SK-N-SH (cell line): ENCODE measurements around the gene ZFPL1. TPM values are rescaled to one million over a fixed set of nuclear protein-coding genes. Genes with fewer than 3 reads are reported as not detected.

ENCODE experiments used
- CTCF ChIA-PET: fragments of 300-600, 350-600 bp; formaldehyde crosslinking; extraction: SDS; loops from one replicate; lab custom pipeline; 2021; lab: Yijun Ruan, JAX
- POLR2A ChIA-PET: fragments of 350-600 bp; sonication (Branson Sonifier 250); formaldehyde crosslinking; extraction: SDS; loops from one replicate; lab custom pipeline; 2020; ENCODE audit warnings: antibody characterized with exemption, inconsistent platforms; lab: Yijun Ruan, JAX
- DNase-seq: peaks from one replicate; pipeline ENCODE4 v3.0.0; 2012
- H2AFZ ChIP-seq: fragments of 200-600 bp; sonication (generic); 2 replicates; pipeline ENCODE4 v1.8.1; 2016; ENCODE audit warnings: antibody characterized with exemption, mild to moderate bottlenecking, low read depth
- H3F3A ChIP-seq: fragments of 200-600 bp; sonication (generic); replicated peaks from 2 replicates; pipeline ENCODE3; 2016; ENCODE audit warnings: antibody characterized with exemption, mild to moderate bottlenecking; ENCODE audit not compliant: insufficient read depth
- H3K27ac ChIP-seq, 2 experiments: fragments of 200-500 bp in 1 of 2; fragments of 200-600 bp in 1 of 2; sonication (Bioruptor generic) in 1 of 2; sonication (generic), shearing (Covaris generic) in 1 of 2; 2 replicates each; pipeline versions ENCODE4 v1.5.1 to v1.6.1; 2014 to 2016; ENCODE audit warnings: low read depth in 2 of 2, inconsistent platforms in 1 of 2, low read length in 1 of 2, mild to moderate bottlenecking in 1 of 2, mixed read lengths in 1 of 2
- H3K27me3 ChIP-seq: fragments of 200-600 bp; sonication (generic), shearing (Covaris generic); 2 replicates; pipeline ENCODE4 v1.6.1; 2016; ENCODE audit warnings: mixed run types; ENCODE audit not compliant: insufficient read depth
- H3K36me3 ChIP-seq, 2 experiments: fragments of 200-500 bp in 1 of 2; fragments of 200-600 bp in 1 of 2; sonication (Bioruptor generic) in 1 of 2; sonication (generic) in 1 of 2; replicated peaks in 1 of 2; 2 replicates each; pipeline versions ENCODE3 to v1.5.1; 2014 to 2016; ENCODE audit warnings: low read length in 1 of 2, mild to moderate bottlenecking in 1 of 2; ENCODE audit not compliant: insufficient read depth in 2 of 2, control insufficient read depth in 1 of 2
- H3K4me1 ChIP-seq, 2 experiments: fragments of 200-500 bp in 1 of 2; fragments of 200-600 bp in 1 of 2; sonication (Bioruptor generic) in 1 of 2; sonication (generic), shearing (Covaris generic) in 1 of 2; 2 replicates each; pipeline versions ENCODE4 v1.5.1 to v1.6.1; 2014 to 2016; ENCODE audit warnings: low read depth in 1 of 2, low read length in 1 of 2, mixed run types in 1 of 2; ENCODE audit not compliant: insufficient read depth in 2 of 2, control insufficient read depth in 1 of 2
- H3K4me2 ChIP-seq: fragments of 200-600 bp; sonication (generic), shearing (Covaris generic); 2 replicates; pipeline ENCODE4 v1.6.1; 2017; ENCODE audit warnings: mixed run types
- H3K4me3 ChIP-seq, 2 experiments: fragments of 200-500 bp in 1 of 2; fragments of 200-600 bp in 1 of 2; sonication (Bioruptor generic) in 1 of 2; sonication (generic), shearing (Covaris generic) in 1 of 2; 2 replicates each; pipeline versions ENCODE4 v1.5.1 to v1.8.1; 2014 to 2016; ENCODE audit warnings: low read depth in 2 of 2, inconsistent platforms in 1 of 2, low read length in 1 of 2, mild to moderate bottlenecking in 1 of 2, mixed read lengths in 1 of 2, moderate library complexity in 1 of 2
- H3K79me2 ChIP-seq: fragments of 200-600 bp; sonication (generic); 2 replicates; pipeline ENCODE4 v1.8.1; 2017; ENCODE audit warnings: mild to moderate bottlenecking; ENCODE audit not compliant: insufficient read depth
- H3K9ac ChIP-seq: fragments of 200-600 bp; sonication (generic); 2 replicates; pipeline ENCODE4 v1.6.1; 2017; ENCODE audit warnings: mixed run types
- H3K9me2 ChIP-seq: fragments of 200-600 bp; sonication (generic); 2 replicates; pipeline ENCODE4 v1.6.1; 2017; ENCODE audit warnings: mixed run types
- H3K9me3 ChIP-seq: fragments of 200-600 bp; sonication (generic); 2 replicates; pipeline ENCODE4 v1.6.1; 2017; ENCODE audit warnings: mixed run types, mild to moderate bottlenecking, moderate library complexity
- H4K20me1 ChIP-seq: fragments of 200-600 bp; sonication (generic); 2 replicates; pipeline ENCODE4 v1.6.1; 2017; ENCODE audit warnings: mild to moderate bottlenecking, mixed run types; ENCODE audit not compliant: insufficient read depth
- JUND ChIP-seq: IDR thresholded peaks from 2 replicates; pipeline ENCODE4 v1.4.0; 2012
- PBX3 ChIP-seq: IDR thresholded peaks from 2 replicates; pipeline ENCODE4; 2012
- POLR2AphosphoS5 ChIP-seq: IDR thresholded peaks from 2 replicates; pipeline ENCODE4 v1.6.1; 2012; ENCODE audit warnings: low read depth, low read length
- ZBTB33 ChIP-seq: IDR thresholded peaks from 2 replicates; pipeline ENCODE4 v1.4.0; 2012; ENCODE audit warnings: low read depth, borderline replicate concordance
- WGBS: methylation state at CpG from one replicate; pipeline ENCODE4 v1.1.6; 2017; ENCODE audit warnings: low lambda C conversion rate; 5-methylcytosine and 5-hydroxymethylcytosine counted together
- polyA plus RNA-seq, 3 experiments: library from polyadenylated mRNA; depleted of rRNA; stranded (reverse); fragments of >200 nt; gene quantifications; 2 replicates each; pipeline ENCODE4 v1.2.3, GENCODE V29; 2012

Gene ZFPL1
- polyA plus RNA-seq, 1 of the 3 experiments (the other 2 are of a cell fraction): 75.9 TPM

GRCh38 chr11:65126624-65127274 is 42.7 kb downstream of the ZFPL1 start:
- Histone ChIP-seq H4K20me1 (no peaks in the 10 kb centered on the region), H3K79me2 (peaks cover 37% of the 10 kb centered on the region), H3K9ac (no peak overlapping the region), H3K27ac (no peak overlapping the region), H3F3A (peaks cover 10% of the 10 kb centered on the region), H3K9me2 (no peaks in the 10 kb centered on the region), H3K27me3 (no peaks in the 10 kb centered on the region), H3K4me2 (no peak overlapping the region), H3K36me3 (peaks cover 16 to 68% of the 10 kb centered on the region in 2 experiments), H3K4me3 (no peak overlapping the region), H3K4me1 (peaks cover 0 to 5% of the 10 kb centered on the region in 2 experiments; a peak in 2 of 4 replicates), H3K9me3 (no peaks in the 10 kb centered on the region), H2AFZ (no peak overlapping the region)
- 0 out of 2 replicates have a peak, but pooled peaks have one; percentile 5 for TF ChIP-seq JUND
- TF ChIP-seq ZBTB33: no peak
- WGBS: 82% methylated on average over 5 of the region's 6 CpGs
- ChIA-PET CTCF (interaction anchor here (0.9 to 2.0 kb wide), 5 partner anchors 8 to 104 kb away, joined by 3 to 10 read pairs (median 3); partner anchors contain the start of gene ZNHIT2), POLR2A (interaction anchor here (1.2 kb wide), 1 partner anchor 8 kb away, joined by 4 read pairs; the partner anchor contains the start of gene SYVN1)
- no peak for DNase-seq

- H3K9me2 ChIP-seq: no peaks in the 10 kb centered on the region
- H4K20me1 ChIP-seq: no peaks in the 10 kb centered on the region; the same call in 1 of the 2 replicates
- no peak overlapping the region for H3K4me2 ChIP-seq
- H3K79me2 ChIP-seq: peaks cover 38% of the 10 kb centered on the region
- H3K9me3 ChIP-seq: no peaks in the 10 kb centered on the region
- no peak overlapping the region for H3K9ac ChIP-seq
- TF ChIP-seq PBX3 (no peak), ZBTB33 (no peak), POLR2AphosphoS5 (no peak; the same call in 1 of the 2 replicates)
- WGBS: 94% methylated on average over 9 of the region's 12 CpGs
- ChIA-PET POLR2A (interaction anchor here (1.5 to 1.6 kb wide), 2 partner anchors 15 to 53 kb away, joined by 4 read pairs; no protein-coding TSS in a partner anchor), CTCF (interaction anchor here (0.9 to 2.0 kb wide), 2 partner anchors 10 to 105 kb away, joined by 3 to 10 read pairs; partner anchors contain the start of gene ZNHIT2)
- DNase-seq: no peak
- peaks cover 5 to 6% of the 10 kb centered on the region in 2 experiments; a peak in 2 of 4 replicates for H3K4me1 ChIP-seq
- no peak overlapping the region for H2AFZ ChIP-seq
- H3K4me3 ChIP-seq: no peak overlapping the region
- H3K27me3 ChIP-seq: no peaks in the 10 kb centered on the region
- no peak overlapping the region for H3K27ac ChIP-seq
- peaks cover 10% of the 10 kb centered on the region for H3F3A ChIP-seq
- H3K36me3 ChIP-seq: peaks cover 25 to 77% of the 10 kb centered on the region in 2 experiments
These were observed 43.6 kb downstream of the ZFPL1 start for GRCh38 chr11:65127473-65128181.
